ENCODE data around the gene MPRIP.

Gene MPRIP

DNA sequence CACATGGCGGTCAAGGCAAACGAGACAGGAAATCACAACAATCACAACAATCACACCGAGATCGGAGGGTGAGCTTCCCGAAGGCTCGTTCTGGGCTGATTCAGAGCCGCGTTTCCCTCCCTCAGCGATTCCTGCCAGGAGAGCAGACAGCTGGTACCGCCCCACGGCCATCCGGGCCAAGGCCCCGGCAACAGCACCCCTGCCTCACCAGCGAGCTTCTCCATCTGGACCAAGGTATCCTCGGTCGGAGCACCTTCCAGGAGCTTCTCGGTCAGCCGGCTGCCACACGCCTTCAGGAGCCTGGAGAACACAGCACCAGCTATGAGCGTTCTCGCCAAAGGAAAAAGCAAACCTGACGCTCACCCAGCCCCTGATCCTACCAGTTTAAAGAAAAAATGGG is 179.1 kb downstream of the MPRIP start:
- no peak for DNase-seq

DNA sequence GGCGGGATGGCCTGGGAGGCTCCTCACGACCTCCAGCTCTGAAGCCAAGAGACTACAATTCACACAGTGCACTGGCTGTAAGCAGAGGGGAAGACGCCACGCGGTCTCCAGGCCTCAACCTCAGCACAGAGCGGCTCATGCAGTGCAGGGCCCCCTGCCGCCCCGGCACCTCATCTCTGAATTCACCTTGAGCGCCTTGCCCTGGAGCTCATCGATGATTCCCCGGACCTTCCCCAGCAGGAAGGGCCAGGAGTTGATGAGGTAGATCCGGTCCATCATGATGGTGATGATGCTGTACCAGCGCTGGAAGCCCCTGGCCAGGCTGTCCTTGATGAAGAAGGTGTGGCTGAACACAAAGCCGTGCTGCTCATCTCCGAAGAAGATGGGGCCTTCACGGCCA is 181.5 kb downstream of the MPRIP start:
- DNase-seq: no peak

DNA sequence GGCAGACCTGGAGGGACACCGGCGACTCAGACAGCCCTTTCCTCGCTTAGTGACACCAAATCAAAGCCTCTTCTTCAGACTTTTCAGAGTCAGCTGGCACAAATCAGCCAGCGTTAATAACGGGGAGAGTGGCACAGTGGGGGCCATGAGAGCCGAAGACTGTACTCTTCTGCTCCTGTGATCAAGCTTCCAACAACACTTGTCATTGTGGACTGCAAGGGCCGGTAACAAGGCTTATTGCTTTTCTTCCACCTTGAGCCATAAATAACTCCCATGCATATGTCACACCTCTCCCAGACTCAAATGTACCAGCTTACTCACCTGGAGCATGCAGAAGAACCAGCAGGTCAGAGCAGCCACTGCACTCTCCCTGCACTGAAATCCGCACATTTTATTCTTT is 181.9 kb downstream of the MPRIP start:
- no peak for DNase-seq

DNA sequence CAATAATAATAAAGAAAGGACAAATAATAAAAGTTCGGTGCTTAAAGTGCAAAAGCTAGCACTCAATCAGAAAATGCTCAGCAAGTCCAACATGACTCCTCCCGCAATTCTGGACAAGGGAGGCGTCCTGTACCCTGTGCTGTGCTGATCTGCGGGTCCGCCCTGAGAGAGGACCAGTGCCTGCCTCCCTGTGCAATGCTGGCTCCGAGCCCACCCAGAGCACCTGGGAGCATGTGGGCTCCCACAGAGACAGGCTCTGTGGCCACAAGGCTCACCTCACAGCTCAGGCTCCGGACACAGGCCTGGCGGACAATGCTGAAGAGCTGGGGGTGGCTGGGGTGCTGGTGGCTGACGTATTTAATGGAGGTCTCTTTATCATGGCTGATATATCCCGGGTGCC is 183.6 kb downstream of the MPRIP start:
- DNase-seq: no peak

DNA sequence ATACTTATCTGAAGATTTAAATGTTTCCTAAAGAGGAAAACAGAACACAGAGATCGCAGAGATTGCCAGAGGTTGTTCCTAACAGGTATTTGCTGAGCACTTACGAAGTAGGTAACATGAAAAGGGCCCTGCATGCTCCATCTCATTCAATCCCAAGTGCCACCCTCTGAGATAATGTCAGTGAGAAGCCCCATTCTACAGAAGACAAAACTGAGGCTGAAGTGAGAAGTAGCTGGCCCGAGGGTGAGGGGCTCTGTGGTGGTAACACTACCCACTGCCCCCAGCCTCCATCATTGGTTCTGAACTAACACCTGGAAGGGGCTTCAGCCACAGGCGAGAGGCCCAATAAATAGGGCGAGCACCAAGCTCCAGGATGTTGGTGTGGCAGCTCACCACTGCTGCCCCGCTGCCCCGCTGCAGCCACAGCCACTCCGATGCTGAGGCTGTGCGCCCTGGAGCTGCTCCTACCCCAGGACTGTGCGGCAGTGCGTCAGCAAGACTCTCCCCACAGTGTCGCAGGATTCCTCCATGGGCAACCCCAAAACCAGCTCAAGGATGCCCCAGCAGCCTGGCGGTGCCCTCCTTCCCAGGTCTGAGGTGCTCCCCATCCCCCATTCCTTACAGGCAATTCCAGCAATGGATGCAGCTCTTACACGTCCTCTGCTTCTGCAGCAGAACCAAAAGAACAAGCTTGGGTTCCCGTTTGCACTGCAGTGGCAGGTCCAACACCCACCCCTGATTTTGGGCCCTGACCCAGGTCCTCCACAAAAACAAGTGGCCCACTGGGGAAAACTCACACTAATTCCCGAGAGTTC is 184.4 kb downstream of the MPRIP start:
- no peak for DNase-seq

DNA sequence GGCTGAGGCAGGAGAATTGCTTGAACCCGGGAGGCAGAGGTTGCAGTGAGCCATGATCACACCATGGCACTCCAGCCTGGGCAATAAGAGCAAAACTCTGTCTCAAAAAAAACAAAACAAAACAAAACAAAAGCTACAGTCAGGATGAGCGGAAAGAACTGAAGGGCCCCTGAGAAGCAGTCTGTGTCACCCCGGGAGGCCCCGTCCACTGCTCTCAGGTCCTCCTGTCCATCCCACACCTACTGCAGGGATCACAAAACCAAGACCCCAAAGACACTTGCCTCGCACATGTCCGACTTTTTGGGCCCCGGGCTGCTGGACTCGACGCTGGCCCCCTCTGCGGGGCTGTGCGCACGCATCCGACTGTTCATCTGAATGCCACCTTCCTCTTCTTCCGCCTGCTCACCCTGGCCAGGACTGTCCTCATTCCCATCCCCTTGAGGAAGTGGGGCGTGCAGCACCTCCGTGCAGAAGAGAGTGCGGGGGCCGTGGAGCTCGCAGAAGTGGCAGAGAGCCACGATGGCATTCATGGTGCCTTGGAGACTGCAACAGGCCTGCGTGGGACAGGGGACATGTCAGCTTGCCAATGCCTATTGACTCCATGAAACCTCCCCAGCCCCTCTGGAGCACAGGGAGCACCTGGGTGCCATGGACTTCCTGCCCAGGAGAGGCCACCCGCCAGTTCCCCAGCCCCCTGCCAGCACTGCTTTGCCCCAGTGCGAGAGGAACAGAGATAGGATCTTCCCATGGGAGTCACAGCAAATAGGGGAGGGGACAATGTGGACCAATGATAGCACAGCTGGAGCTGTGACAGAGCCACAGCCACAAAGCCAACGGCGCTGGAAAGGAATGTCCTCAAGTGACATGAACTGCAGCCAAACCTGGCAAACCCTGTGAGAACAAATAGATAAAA is 185.6 kb downstream of the MPRIP start:
- no peak for DNase-seq

DNA sequence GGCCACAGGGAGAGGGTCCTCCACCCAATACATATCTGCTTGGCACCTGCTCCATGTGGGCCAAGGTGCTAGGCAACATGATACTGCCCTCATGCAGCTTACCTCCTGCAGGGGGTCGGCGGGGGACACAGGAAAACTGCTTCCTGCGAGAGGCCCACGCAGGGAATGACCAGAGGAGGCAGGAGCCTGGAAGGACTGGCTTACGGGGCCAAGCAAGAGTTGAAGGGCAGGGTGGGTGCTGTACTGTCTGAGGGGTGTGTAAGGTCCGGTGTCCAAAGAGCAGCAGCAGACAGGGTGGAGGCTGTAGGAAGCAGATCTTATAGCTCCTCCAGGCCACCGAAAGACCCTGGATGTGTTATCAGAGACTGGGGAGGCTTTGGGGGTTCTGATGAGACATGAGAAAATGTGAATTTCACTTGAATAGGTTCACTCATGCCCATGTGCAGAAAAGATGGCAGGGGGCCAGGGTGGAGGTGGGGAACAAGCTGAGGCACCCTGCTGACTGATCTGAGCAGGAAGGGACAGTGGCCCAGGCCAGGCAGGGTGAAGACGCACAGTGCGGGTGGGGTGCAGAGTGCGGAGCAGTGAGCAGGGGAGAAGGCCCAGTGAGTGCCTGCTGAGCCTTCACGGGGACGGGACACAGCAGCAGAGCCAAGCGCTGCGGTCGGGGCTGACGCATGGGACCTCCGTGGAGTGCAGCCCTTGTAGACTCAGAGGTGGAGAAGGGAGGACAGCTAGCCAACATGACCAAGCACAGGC is 186.4 kb downstream of the MPRIP start:
- no peak for DNase-seq

DNA sequence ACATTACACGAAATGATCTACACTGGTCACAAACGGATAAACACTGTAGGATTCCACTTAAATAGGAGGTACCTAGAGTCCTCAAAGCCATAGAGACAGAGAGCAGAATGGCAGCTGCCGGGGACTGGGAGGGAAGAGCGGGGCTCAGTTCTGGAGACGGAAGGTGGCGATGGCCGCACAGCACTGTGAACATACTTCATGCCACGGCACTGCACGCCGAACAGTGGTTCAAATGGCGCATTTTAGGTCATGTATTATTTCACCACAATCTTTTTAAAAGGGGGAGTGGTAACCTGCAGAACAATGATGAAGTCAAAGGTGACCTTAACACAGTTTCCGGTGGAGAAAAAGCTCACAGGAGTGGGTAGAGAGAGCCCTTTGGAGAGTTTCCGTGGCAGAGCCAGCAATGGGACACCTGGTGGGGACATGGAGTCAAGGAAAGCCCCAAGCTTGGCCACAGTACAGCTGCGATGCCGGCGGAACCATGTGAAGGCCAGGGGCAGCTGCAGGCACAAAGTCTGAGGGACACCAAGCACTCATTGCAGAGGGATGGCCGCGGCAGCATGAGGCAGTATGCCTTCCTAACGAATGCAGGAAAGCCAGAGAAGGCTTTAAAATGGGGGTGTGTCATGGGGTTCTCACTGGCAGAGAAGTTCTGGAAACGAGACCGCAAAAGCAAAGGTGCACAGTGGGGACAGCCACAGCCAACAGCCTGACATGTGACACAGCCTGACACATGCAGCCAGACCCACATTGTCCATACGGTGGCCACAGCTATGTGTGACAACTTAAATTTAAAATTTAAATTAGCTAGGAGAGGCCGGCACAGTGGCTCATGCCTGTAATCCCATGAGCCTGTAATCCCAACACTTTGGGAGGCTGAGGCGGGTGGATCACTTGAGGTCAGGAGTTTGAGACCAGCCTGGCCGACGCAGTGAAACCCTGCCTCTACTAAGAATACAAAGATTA is 187.4 kb downstream of the MPRIP start:
- no peak for DNase-seq

DNA sequence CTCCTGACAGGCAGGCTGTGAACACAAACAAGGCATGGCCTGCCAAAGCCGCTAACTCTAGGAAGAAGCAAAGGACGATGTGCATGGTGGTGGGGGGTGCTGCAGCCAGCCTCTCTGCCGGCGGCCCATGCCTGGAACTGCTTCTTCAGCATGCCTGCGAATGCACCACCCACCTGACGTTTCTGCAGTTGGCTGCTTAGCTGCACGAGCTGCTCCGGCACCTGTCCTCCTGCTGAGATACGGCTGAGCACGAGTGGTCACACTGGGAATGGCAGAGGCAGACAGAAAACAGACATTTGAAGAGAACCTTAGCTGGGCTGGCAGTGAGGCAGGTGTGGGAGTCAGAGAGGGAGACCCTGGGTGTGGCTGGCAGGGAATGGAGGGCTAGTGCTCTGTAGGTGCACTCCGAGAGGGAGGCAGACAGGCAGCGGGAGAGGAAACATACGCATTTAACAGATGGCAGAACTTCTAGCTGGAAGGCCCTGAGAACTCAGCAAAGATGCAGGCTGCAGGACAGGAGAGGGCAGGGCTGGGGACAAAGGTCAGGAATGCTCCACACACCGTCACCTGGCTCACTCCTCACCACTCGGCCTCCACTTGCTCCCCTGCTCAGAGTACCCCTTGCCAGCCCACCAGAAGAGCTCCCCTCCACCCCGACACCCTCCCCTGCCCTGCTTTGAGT is 189.5 kb downstream of the MPRIP start:
- DNase-seq: no peak

DNA sequence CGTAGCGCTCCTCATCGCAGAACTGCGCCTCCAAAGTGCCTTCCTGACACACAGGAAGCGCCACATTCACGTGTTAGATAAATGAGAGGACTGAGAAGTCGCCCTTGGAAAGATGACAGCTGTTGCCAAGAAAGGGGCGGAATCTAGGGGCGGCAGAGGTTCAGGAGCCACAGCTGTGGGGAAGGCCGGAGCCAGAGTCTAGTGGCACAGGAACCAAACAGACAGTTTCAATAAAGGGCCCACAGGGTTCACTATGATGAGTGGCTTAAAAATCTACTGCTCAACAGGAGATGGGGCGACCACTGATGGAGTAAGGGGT is 190.0 kb downstream of the MPRIP start:
- no peak for DNase-seq

DNA sequence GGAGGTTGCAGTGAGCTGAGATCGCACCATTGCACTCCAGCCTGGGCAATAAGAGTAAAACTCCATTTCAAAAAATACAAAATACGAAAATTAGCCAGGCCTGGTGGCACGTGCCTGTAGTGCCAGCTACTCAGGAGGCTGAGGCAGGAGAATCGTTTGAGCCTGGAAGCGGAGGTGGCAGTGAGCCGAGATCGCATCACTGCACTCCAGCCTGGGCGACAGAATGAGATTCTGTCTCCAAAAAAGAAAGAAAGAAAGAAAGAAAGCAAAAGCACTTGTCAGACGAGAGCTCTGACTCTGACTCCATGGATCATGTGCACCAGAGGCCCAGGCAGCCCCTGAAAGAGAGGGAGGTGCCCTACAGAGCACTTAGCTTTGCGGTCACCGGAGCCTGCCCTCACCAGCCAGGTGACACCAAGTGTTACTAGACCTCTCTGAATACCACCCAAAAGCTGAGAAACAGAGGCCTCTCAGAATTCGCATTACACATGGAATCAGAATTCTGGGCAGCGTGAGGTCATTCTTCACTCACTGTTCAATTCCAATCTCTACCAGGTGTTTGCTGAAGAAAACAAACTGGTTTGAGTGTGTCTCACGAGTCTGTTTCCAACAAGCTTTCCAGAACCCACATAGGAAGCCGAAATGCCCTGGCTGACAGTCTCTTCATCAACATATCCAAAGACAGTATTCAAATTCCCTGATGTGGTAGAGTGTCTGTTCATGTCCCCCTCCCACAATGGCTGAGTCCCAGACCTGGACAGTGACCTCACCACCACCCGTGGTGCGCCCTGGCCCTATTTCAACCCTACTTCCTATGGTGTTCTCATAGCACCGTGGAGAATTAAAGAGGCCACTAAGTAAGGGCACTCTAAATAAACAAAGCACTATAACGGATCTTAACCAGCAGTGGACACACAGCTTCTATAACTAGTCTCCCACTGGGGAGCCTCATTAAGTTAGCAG is 193.2 kb downstream of the MPRIP start:
- no peak for DNase-seq

DNA sequence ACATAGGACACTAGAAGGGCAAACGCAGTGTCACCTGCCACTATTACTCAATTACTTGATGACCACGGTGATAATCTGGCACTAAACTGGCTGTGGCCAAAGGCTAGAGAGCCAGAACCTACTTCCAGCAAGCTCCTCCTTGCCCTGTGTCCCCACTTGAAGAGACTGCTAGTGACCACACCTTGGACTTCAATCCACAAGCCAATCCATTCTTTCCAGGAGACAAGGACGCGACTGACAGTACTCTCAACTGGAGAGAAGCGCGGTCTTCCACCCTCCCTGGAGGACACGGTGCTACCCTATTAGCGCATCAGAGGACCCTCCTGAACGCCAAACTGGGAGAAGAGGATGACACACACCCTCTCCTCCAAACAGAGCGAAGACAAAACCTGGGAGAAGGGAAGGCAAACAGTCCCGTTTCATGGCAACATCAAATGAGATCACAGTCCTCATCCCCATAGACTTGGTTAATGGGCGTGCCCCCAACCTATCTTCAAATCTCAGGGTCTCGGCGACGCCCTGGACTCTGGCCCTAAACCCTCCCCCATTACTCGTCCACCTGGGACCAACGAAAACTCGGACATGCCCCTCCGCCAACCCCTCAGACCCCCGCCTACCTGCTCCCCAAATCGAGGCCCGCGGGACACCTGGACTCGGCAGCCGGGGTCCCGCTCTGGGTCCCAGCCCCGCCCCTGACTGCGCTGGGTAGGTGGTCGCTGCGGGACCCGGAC is 194.2 kb downstream of the MPRIP start:
- DNase-seq: no peak

DNA sequence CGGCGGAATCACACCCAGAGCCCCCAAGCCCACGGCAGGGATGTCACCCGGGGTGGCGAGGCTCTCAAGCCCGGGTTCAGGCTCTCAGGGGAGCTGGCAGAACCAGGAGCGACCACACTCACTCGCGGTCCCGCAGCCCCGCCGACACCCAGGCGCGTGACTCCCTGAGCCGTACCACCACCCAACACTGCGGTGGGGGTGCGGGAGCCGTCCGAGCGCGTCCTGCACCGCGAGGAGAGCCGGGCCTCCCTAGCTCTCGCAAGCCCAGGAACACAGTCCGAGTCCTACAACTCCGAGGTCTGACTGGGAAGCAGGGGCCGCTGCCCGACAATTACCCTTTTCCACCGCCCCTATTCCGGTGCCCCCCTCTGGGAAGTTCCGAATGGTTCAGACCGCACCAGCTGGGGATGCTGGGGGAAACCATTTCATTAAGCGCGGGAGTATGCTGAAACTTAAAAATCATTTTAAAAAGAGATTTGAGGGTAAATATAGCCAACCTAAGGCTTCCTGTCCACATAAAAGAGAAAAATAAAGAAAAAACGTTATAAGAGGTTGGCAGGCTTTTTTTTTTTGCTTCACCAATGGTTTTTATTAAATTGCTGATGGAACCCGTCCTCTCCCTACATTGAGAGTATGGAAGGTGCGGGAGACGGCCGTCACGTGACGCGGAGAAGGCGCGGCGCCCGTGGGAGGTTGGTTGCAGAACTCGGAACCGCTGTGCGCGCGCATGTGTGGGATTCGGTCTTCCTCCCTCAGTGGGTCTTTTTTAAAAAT is 195.0 kb downstream of the MPRIP start, which contains the start of gene FLCN:
TSS of gene FLCN (minus strand) at position 143 of the 774 bp plus-strand sequence. CDS start 9,031 bp downstream, outside the sequence.
- DNase-seq: peak; percentile 73

DNA sequence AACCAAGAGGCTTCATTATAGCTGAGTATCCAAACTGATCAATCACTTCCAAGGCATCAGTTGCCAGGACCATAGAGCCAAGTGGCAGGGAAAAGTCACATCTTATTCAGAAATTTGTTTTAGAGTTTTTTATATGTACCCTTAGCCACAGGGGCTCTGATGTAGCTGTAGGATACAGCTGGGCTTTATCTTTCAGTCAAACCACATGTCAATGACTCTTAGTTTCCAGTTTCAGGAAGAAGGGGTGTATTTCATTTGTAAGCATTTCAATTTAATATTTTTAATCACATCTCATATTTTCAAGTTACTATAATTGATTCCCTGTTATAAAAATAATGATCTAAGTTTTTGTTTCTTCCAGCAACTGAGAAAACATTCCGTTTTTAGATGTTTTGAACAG is 197.6 kb downstream of the MPRIP start:
- no peak for DNase-seq

DNA sequence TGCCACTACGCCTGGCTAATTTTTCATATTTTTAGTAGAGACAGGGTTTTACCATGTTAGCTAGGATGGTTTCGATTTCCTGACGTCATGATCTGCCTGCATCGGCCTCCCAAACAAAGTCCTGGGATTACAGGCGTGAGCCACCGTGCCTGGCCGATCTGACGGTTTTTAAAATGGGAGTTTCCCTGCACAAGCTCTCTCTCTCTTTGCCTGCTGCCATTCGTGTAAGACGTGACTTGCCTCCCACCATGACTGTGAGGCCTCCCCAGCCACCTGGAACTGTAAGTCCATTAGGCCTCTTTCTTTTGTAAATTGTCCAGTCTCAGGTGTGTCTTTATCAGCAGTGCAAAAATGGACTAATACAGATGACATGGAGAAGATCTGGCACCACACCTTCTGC is 199.4 kb downstream of the MPRIP start:
- no peak for DNase-seq

DNA sequence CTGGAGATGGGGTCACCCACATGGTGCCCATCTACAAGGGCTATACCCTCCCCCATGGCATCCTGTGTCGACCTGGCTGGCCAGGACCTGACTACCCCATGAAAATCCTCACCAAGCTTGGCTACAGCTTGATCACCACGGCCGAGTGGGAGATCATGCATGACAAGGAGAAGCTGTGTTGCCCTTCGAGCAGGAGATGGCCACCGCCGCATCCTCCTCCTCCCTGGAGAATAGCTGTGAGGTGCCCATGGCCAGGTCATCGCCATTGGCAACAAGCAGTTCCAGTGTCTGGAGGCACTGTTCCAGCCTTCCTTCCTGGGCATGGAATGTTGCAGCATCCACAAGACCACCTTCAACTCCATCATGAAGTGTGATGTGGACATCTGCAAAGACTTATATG is 200.0 kb downstream of the MPRIP start:
- no peak for DNase-seq

Measured in GDM1 (cell line).